Right renal cortex interstitium (tissue), 3 donors: ENCODE measurements around the gene STPG1. TPM values are rescaled to one million over a fixed set of nuclear protein-coding genes. Genes with fewer than 3 reads are reported as not detected.

ENCODE experiments used
- DNase-seq, 3 donors: peaks; one replicate each; pipeline ENCODE4 v3.0.0-alpha.2; 2013; ENCODE audit warnings: low read depth in 3 of 3, low spot score in 2 of 3
- polyA plus RNA-seq, 3 donors: library from polyadenylated mRNA; unstranded; fragments of 120-200 nt; gene quantifications; one replicate each; pipeline ENCODE4 v1.2.1, GENCODE V29; 2013; ENCODE audit not compliant: insufficient read length in 3 of 3

The STPG1 gene
- polyA plus RNA-seq, 3 donors, result 11.3 to 13.4 (median 12.4) TPM

DNA sequence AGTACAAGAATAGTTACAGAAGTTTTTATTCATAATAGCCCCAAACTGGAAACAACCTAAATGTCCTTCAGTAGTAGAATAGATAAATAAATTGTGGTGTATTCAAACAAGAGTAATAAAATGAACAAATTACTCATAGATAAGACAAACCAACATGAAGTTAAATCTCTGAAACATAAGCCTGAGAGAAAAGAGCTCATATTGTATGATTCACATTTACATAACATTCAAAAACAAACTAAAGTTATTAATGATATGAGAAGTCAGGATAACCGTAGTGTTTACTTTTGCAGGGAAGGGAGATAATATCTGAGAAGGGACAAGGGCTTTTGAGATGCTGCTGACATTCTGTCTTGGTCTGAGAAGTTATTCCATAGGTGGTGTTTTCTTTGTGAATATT, 13.5 kb downstream of the STPG1 start:
- no peak for DNase-seq

DNA sequence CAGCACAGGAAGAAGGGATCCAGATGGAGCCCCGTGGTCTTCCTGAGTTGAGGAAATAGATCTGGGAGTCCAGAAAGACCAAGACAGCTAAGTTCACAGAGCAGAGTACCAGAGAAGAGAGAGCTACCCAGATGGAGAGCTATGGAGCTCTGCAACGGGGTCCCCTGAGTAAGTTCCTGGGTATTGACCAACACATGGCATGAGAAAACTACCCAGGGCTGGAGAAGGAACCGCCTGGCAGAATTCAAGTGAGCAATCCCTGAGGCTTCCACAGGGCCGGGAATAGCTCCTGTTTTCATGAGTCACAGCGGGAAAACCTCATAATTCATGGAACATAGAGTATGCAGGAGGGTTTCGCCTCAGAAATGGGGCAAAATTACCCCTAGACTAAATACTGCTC, 19.7 kb downstream of the STPG1 start:
- no peak for DNase-seq

DNA sequence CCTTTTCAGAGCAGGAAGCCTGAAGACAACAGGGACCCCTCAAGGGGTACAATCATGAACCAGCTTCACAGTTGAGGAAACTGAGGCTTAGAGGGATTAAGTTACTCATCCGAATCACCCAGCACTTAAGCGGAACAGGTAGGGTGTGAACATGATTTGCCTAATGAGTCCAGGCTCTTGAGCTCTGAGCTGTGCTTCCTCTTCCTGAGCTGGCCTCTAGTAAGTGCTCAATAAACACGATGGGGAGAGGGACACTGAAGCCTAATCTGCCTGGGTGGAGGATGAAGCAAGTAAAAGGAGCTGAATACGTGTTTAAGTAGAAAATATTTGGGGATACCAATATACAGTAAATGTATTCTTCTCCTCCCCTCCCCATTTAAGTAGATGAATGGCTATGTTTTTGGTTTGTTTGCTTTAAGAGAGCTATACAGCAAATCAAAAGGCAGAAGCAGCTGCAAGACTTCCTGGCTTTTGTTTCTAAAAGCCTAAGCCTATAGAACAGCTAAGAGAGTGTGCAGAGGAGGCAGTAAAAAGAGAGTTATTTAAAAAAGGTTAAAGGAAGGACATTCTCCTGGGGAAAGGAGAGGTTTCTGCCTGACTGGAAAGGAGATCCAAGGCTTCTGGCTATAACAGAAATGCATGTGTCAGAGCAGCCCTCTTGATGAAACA, 20.5 kb downstream of the STPG1 start:
- no peak for DNase-seq

DNA sequence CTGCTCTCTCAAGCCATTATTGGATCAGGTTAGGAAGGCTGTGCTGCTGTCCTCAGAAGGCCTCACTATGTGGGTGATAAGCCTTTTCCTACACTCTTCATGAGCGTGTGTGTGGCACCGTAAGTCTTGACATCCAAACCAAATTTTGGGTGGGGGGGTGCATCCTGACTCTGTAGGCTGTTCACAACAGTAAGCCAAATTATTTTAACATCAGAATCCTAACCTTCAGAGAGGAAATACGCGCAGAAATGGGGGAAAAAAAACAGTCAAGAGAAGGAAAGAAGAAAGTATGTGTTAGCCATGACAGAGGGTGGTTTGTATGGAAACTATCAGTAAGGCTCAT, 21.0 kb downstream of the STPG1 start:
- no peak for DNase-seq

DNA sequence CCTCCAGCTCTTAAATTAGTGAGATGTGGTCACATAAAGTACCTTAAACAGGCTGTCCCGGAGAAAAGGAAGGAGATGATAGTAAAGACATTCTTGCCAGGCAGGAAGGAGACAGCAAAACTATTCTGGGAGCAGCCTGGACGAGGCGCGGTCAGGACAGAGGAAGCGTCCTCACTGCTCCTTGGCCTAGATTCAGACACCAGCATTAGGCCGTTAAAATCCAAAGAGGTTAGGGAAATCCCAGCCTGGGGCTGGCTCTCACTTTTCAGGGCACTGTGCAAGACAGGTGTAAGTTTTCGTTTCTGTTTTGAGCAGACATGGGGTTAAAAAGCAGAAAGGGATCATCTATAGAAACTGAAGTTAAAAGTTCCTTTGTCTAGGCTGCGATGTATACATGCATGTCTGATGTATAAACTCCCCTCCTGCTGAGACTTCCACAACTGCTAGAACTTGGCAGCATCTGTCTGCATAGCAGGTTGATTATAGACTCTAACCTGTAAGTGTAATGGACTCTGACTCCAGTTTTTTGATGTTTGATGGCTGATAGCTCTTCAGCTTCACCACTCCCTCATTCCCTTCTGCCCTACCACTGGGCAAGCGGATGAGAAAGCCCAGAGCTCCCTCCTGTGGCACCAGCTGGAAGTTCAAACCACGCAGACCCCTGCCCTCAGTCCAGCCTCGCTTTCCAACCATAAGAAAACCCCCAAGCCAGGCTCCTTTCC, 21.5 kb downstream of the STPG1 start:
- DNase-seq, result no peak

DNA sequence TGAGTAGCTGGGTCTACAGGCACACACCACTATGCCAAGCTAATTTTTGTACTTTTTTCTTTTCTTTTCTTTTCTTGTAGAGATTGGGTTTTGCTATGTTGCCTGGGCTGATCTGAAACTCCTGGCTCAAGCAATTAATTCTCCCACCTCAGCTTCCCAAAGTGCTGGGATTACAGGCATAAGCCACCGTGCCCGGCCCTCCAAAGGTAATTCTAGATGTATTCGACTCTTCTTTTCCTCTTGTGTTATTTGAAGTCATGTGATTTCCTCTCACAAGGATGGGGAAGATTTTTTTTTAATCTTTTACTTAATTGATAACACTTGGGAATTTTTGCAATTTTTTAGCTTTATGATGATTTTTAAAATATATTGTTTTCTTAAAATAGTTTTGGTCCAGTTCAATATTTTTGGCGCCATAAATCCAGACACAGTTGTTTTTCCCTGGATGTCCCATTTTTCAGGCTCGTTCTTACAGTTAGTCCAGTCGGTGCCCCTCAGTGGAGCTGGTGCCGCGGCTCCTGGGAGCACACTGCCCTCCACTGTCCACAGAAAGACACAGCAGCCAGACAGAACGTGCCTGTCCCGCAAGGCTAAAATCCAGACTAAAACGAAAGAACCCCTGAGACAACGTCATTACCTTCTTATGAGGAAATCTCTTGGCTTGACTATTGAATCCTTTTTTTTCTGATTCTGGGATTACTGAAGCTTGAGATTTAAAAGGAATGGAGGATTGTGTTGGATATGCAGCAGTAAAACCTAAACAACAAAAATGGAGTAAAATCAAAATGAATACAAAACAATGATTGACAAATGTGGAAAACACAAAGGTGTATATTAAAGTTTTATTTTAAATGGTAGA, 22.4 kb downstream of the STPG1 start:
- peak in 1 of 3 donors; percentile 47 for DNase-seq

DNA sequence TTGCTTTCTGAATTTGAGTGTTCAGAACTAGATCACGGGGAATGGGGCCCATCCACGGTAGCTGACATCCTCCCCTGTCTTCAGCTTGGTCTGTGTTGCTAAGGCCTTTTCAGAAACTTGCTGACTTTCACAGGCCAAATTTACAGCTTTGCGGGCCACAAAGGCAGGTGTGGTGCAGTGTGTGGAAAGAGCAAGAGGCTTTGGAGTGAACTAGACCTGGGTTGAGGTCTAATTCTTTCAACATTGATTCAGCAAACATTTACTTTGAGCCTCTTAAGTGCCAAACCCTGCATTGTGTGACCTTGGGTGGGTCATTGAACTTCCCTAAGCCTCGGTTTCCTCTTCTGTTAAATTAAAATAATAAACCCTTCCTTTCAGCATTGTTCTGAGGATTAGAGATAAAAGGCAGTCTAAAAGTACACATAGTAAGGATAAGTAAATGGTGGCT, 24.3 kb downstream of the STPG1 start:
- DNase-seq, result no peak

DNA sequence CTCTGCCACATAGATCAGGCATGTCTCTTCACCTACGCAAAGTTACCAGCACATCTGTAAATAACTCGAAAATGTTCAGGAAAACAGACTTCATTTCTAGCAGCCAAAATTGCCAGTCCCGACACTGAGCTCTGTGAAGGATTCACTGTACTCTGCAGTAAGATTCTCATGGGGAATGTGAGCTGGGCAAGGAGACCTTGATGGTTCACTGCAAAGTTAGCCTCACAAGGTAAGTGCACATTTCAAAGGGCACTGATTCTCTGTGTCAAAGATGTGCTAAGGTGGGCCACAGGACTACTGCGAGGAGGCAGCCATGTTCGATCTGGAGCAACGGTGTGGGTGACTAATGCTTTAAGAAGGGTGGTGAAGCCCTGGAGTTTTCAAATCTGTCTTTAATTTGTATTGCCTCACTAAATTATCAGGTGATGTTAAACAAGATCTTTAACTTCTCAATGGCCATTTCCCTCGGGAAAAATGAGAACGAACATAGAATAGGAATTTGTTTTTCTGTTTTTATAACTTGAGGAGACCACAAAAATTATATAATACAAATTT, 25.2 kb downstream of the STPG1 start:
- DNase-seq, result no peak

DNA sequence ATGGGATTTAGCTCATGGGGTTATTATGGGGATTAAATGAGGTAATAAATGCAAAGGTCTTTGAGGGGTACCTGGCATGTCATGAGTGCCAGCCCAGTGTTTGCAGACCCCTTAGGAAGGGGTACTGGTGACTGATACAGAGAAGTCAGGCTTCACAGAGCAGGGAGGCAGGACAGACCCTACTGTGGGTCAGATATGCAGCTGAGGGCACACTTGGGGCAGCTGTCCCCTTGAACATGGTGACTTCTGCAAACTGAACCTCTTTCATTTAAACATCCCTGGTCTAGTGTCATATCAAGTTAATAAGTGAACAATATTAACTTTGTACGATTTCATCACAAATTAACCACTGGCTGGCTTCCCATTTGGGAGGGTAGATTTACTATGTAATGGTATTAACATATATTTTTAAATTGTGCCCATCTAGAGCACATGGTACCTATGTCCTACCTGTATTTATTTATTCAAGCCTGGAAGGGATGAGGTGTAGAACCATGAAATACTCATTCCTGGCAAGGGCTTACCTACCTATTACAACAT, 25.9 kb downstream of the STPG1 start:
- no peak for DNase-seq

DNA sequence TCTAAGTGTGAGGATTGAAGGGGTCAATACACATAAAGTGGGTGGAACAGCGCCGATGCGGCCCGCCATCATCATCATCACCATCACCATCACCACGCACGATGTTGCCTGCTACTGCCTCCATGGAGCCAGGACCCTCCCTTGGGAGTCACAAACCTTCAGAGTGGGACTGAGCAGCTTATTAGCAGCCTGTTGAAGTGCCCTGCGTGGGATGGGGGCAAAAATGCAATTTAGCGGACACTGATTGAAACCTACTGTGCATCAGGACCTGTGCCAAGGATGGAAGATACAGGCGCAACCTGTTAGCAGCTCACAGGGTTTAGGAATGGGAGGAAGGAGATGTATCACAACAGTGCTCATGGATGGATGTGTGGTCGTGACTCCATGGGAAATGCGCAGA, 26.7 kb downstream of the STPG1 start:
- no peak for DNase-seq

DNA sequence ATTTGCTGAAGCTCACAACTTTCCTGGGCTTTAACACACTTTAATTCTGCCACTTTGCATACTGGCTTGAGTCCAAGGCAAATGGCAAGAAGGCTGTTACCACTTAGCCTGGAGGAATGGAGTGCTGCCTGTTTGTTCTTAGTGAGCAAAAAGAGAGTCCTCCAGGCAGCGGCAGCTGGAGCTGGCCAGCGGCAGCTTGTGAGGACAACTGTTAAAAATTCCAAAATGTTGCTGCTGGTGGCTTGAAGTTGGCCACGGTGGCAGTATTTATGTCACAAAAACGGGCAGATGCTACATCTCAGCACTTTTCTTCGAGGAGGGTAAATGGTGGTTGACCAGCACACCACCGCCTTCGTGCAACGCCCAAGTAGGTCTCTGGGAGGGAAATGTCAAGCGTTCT, 27.3 kb downstream of the STPG1 start:
- no peak for DNase-seq

DNA sequence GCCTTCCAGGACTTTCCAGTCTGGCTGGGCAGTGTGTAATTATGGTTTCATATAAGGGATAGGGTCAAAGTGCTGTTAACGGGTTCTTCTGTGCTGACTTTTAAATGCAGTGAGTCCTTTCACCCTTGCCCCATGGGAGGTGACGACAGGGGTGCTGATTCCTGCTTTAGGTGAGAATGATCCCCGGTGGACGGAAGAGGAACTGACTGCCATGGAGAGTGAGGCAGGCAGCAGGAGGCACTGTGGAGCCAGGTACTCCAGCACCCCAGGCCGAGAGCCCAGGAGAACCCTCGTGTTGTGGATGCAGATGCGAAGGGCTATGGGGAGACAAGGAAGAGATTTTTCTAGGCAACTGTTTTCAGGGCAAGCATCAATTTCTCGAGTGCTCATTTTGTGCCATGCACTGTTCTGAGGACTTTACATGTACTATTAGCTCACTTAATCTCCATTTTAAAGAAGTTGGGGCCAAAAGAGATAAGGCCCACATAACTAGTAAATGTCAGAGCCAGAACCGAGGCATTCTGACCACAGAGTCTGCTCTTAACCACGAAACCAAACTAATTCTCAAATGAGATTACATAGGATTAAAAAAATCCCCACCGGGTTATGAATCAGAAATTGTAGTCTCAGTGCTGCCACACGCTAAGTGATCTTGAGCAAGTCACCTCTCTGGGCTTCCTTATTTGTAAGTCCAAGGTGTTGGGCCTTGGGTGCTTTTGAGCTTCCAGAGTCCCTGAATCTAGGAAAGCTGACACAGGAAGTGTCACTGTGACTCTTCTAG, 28.2 kb downstream of the STPG1 start:
- DNase-seq, result no peak

DNA sequence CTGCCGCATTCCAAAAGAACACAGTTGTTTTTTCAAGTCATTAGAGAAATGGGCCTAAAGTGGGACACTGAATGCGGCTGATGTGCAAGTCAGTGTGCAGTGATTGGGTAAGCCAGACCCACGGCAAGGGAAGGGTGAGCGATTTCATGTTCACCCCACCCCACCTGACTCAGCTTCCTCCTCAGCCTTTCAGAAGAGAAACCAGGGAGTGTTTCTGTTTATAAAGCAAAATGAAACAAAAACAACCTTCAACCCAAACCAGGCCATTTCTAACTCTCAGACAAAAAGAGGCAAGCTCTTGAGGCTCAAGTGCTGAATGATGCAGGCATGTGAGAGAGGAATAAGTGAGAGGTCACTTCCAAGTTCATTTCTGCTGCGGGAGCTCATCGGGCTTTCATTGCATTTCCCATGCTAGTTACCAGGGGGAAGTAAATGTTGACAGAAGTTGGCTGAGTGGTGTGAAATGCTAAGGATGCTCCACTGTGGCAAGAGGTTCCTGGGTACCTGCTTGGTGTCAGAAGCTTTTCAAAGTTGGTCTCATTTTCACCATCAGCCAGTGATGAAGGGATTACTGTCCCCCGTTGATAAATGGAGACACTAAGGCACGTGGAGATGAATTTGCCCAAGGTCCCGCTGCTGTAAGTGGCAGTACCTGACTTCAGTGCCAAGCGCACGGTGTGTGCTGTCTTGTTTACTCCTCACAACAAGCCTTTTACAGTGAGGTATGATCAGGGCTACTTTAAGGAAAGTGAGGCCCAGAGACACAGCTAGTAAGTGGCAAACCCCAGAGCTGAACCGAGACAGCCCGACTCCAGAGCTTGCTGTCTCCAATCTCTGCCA, 29.1 kb downstream of the STPG1 start:
- DNase-seq, result no peak

DNA sequence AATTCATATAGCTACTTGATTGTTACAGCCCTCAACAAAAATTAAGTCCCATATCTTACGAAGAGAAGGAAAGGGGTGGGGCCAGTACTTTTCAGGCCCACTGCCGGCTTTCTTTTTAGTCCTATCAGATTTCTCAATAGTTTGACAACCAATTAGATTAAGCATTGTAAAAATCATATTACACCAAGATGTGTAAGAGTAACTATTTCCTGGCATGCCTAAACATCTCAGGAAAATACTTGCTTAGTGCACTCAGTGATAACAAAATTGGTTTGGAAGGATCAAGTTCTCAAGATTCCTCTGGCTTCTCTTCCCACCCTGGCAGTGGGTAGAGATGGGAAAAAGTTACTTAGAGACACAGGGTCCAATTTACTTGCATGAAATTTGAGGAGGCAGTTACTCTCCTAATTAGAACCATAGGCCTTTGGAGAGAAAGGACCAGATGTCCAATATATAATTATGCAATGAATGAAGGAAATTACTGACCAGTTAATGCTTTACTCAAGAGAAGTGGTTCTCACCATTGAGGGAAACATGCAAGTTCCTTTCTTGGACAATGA, 30.1 kb downstream of the STPG1 start:
- DNase-seq, result no peak

DNA sequence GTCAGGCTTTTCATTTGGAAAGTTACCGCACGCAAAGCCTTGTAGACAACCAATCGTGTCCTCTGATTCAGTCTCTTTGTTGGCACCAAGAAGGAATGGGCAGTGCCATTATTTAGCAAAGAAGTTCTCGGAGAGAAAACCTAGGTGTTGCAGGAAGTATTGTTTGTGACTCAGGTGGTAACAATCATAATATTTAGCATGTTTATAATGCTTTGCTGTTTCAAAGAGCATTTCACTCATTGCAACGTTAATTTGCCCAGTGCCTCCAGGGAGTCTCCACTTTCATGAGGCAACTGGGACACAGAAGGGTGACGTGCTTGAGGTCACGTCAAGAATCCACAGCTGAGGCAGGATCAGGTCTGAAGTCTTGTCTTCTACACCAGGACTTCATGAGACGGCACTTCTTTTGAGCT, 31.4 kb downstream of the STPG1 start:
- DNase-seq, result no peak

DNA sequence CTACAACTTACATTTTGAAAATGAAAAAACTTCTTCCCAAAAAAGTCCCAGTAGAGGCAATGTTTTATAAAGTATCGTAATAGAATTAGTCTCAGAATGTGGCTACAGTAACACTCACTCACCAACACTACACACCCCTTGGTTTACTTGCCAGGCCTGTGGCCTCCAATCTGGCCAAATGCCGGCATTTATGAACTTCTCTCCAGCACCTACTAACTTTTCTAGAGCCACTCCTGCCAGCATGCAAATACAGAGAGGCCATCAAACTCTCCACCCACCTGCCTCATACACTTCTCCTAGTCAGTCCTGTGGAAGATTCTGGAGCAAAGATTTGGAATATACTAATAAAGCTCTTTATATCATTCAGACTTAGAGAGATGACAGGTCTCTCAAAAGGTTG, 32.3 kb downstream of the STPG1 start:
- no peak for DNase-seq

DNA sequence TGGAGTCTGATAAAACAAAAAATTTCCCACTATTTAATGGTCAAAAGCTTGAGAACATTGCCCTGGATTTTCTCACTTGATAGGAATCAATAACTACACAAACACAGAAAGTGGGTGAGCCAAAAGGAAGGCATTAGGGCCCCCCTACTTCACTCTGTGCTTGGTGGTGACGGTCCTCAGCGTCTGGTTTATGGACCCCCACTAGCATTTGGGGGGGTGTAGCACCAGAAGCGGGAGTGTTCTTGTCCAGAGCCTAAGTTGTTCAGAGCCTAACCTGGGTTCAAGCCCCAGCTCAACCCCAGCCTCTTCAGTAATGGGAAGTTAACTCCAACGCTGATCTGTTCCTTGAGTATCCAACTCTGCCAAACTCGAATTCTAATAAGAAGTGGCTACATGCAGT, 33.1 kb downstream of the STPG1 start:
- DNase-seq, result no peak

DNA sequence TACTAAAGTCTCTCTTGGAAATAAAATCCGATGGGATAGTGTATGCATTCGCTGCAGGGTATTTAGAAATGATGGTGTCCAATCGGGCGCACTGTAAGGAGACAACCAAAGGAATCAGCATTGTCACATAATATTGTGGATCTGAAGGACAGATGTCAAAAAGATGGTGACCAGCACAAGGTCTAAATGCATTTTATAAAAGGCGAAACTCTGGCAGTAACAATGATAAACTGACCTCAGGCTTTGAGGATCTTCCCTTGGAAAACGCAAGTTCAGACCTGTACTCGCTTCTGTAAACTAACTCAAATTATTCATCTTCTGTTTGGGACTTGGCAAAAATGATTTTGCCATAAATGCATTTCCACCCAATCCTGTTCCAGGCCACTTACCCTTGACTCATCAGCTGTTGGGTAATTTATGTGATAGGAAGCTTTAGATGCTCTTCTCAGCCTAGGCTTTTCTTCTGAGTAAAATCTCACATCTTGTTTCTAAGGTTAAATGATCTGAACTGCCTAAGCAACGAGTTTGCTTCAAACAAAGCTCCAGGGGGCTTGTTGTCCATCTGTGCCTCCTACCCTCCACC, 33.8 kb downstream of the STPG1 start:
- DNase-seq, result no peak
